Coronary artery (tissue), 2 donors: ENCODE data around the gene HS3ST4.
"Not testable (repeated sequence)": the region's sequence is repeated elsewhere in the genome, so short reads cannot be mapped to it uniquely, and the experiment has no call there.

Experiments used
- DNase-seq: peaks from one replicate; pipeline ENCODE4 v3.0.0-alpha.2; 2017; ENCODE audit warnings: low spot score
- H3K27ac ChIP-seq, 2 donors: fragments of 200-600 bp; sonication (generic); one replicate each; pipeline ENCODE4 v1.5.1; 2016 to 2019
- H3K4me3 ChIP-seq: fragments of 200-600 bp; sonication (generic); 2 replicates; pipeline ENCODE4 v1.5.1; 2016; ENCODE audit warnings: mild to moderate bottlenecking, moderate library complexity
- CTCF ChIP-seq: fragments of 200-600 bp; sonication (generic); IDR thresholded peaks from one replicate; pipeline ENCODE4 v1.5.1; 2019; ENCODE audit warnings: antibody characterized with exemption

The HS3ST4 gene

GRCh38 chr16:26070302-26071100, 378.7 kb downstream of the HS3ST4 start:
- DNase-seq, result no peak
- Histone ChIP-seq H3K27ac (no peak overlapping the region), H3K4me3 (no peak overlapping the region)
- no peak for TF ChIP-seq CTCF

- DNase-seq, result no peak
- no peak overlapping the region for H3K4me3 ChIP-seq
- TF ChIP-seq CTCF, result no peak
- no peak overlapping the region for H3K27ac ChIP-seq
Observed at GRCh38 chr16:26071101-26071866, 379.5 kb downstream of the HS3ST4 start.

- no peak for TF ChIP-seq CTCF
- DNase-seq, result no peak
- Histone ChIP-seq H3K27ac (no peak overlapping the region), H3K4me3 (no peak overlapping the region)
Observed at GRCh38 chr16:26078716-26079355, 387.1 kb downstream of the HS3ST4 start.

- H3K4me3 ChIP-seq, result no peak overlapping the region
- no peak overlapping the region for H3K27ac ChIP-seq
- no peak for DNase-seq
- TF ChIP-seq CTCF, result no peak
Observed at GRCh38 chr16:26087091-26087490, 395.3 kb downstream of the HS3ST4 start.

- no peak overlapping the region for H3K4me3 ChIP-seq
- DNase-seq, result no peak
Observed at GRCh38 chr16:26091511-26091910, 399.8 kb downstream of the HS3ST4 start.

GRCh38 chr16:26098206-26098605, 406.4 kb downstream of the HS3ST4 start:
- H3K4me3 ChIP-seq, DNase-seq, H3K27ac ChIP-seq: not testable (repeated sequence)

More at GRCh38 chr16:26091511-26091910, 399.8 kb downstream of the HS3ST4 start:
- no peak for TF ChIP-seq CTCF
- no peak overlapping the region for H3K27ac ChIP-seq

GRCh38 chr16:26102369-26102768, 410.6 kb downstream of the HS3ST4 start:
- no peak for TF ChIP-seq CTCF
- DNase-seq, result no peak
- Histone ChIP-seq H3K4me3 (no peak overlapping the region), H3K27ac (no peak overlapping the region)
